Mesodermal cell (in vitro differentiated cells): ENCODE measurements around the gene SF1.

ENCODE experiments used
- H3K27ac ChIP-seq: 2 replicates; pipeline ENCODE4 v1.7.0; 2013; ENCODE audit warnings: mild to moderate bottlenecking, low read depth, low read length, moderate library complexity; ENCODE audit not compliant: severe bottlenecking
- H3K36me3 ChIP-seq: 2 replicates; pipeline ENCODE4 v1.7.1; 2013; ENCODE audit warnings: mild to moderate bottlenecking, low read length, moderate library complexity; ENCODE audit not compliant: control insufficient read depth, insufficient read depth
- H3K4me1 ChIP-seq: one replicate; pipeline ENCODE4 v1.7.1; 2013; ENCODE audit warnings: mild to moderate bottlenecking, low read length; ENCODE audit not compliant: insufficient read depth, control insufficient read depth, poor library complexity, severe bottlenecking
- H3K4me3 ChIP-seq: 2 replicates; pipeline ENCODE4 v1.7.0; 2013; ENCODE audit warnings: low read length, control low read depth, mild to moderate bottlenecking; ENCODE audit not compliant: insufficient read depth, poor library complexity, severe bottlenecking; ENCODE audit errors: extremely low read depth
- H3K9me3 ChIP-seq: 2 replicates; pipeline ENCODE4 v1.7.1; 2013; ENCODE audit warnings: mild to moderate bottlenecking, low read length, moderate library complexity; ENCODE audit not compliant: control insufficient read depth
- WGBS, 2 experiments: methylation state at CpG; one replicate each; pipeline ENCODE4 v1.1.5; 2013; ENCODE audit warnings: missing lambda C conversion rate in 2 of 2; ENCODE audit not compliant: insufficient coverage in 2 of 2; 5-methylcytosine and 5-hydroxymethylcytosine counted together

The SF1 gene

DNA sequence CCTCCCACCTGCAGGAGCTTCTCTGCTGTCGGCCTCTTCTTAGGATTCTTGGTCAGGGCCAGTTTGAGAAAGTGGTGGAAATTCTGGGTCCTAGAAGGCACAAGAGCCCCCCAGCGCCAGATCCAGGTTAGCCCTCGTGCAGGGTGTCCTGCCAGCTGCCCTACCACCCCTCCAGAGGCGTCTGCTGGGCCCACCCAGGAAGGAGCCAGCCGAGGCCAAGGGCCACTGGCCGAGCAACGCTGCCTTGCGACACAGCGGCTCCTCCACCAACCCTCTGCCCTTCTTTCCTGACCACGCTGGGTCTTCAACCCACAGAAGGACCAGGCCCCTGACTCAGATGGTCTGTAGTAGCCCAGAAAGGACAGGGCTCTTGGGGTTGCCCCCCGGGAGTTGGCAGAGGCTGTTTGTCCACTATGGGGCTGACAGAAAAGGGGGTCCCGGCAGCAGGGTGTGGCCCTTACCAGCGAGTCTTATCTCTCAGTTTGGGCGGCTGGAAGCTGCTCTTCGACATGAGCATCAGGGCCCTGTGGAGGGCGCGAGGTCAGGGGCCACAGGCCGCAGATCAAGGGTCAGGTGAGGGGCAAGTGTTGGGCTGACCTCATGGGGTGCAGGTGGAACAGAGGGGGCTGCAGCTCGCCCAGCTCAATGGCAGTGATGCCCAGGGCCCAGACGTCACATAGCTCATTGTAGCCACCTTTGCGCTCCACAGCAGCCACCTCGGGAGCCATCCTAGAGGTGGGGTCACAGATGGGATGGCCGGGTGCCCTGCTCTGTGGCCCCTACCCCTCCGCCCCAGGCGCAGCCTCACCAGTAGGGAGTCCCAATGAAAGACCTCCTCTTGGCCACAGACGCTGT is 22.2 kb upstream of the SF1 start:
- H3K27ac ChIP-seq: no peak overlapping the region
- H3K4me1 ChIP-seq: peaks cover 12% of the 10 kb centered on the region
- no peaks in the 10 kb centered on the region for H3K9me3 ChIP-seq
- H3K4me3 ChIP-seq: no peak overlapping the region
- 93 to 96% methylated on average over 23 to 26 of the region's 26 CpGs for WGBS, 2 experiments
- peaks cover 43% of the 10 kb centered on the region for H3K36me3 ChIP-seq

DNA sequence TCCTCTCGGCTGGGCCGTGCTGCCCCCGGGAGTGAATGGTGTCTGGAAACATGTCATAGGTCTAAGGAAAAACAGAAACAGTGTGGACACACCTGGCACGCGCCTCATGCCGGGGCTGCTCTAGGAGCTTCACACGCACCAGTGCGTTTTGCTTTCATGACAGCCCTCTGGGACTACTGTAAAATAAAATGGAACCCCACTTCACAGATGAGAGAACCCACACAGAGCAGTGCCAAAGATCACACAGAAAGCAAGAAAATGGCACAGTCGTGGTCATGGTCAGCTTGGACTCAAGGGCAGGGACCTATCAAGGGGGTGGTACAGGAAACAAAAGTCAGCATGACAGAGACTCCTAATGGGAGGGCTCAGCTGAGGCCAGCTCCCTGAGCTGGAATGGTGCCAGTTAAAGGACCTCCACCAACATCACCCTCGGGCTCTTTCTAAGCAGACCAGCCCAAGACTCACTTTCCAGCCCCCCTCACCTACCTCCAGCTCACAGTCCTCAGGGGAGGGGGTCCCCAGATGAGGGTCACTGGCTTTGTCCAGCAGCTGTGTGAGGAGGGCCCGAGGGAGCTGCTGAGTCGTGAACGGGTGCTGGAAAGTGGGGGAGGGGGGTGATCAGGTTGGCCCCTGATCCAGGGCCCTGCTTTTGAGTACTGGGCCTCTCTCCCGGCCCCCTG is 21.4 kb upstream of the SF1 start:
- Histone ChIP-seq H3K9me3 (no peaks in the 10 kb centered on the region), H3K4me3 (no peak overlapping the region), H3K36me3 (peaks cover 35% of the 10 kb centered on the region), H3K27ac (no peak overlapping the region), H3K4me1 (peaks cover 12% of the 10 kb centered on the region)
- WGBS, 2 experiments: 94 to 97% methylated on average over 10 to 13 of the region's 14 CpGs

DNA sequence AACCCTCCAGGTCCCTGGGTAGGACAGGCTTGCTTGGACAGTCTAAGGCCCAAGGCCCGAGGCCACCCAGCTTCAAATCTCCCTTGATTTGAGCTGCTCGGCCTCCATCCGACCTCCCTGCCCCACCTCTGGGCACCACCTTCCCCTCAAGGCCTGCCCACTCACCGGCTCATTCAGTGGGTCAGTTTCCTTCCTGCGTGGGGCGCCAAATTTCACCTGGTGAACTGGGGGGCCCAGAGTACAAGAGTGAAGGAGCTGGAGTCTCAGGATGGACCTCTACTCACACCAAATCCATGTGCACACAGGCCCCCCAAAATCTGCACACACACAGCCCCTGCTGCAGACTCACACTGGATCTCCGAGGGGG is 20.9 kb upstream of the SF1 start:
- Histone ChIP-seq H3K36me3 (peaks cover 30% of the 10 kb centered on the region), H3K27ac (no peak overlapping the region), H3K4me3 (no peak overlapping the region), H3K4me1 (peaks cover 12% of the 10 kb centered on the region), H3K9me3 (no peaks in the 10 kb centered on the region)
- WGBS, 2 experiments: 94 to 100% methylated on average over 6 to 7 of the region's 7 CpGs

- peaks cover 3% of the 10 kb centered on the region for H3K4me1 ChIP-seq
- H3K27ac ChIP-seq: no peak overlapping the region
- H3K36me3 ChIP-seq: peaks cover 26% of the 10 kb centered on the region
- WGBS, 2 experiments: 89 to 93% methylated on average over 9 of the region's 19 CpGs
- H3K4me3 ChIP-seq: no peak overlapping the region
- no peaks in the 10 kb centered on the region for H3K9me3 ChIP-seq
Measured at GRCh38 chr11:64796757-64797541, 18.6 kb upstream of the SF1 start.

DNA sequence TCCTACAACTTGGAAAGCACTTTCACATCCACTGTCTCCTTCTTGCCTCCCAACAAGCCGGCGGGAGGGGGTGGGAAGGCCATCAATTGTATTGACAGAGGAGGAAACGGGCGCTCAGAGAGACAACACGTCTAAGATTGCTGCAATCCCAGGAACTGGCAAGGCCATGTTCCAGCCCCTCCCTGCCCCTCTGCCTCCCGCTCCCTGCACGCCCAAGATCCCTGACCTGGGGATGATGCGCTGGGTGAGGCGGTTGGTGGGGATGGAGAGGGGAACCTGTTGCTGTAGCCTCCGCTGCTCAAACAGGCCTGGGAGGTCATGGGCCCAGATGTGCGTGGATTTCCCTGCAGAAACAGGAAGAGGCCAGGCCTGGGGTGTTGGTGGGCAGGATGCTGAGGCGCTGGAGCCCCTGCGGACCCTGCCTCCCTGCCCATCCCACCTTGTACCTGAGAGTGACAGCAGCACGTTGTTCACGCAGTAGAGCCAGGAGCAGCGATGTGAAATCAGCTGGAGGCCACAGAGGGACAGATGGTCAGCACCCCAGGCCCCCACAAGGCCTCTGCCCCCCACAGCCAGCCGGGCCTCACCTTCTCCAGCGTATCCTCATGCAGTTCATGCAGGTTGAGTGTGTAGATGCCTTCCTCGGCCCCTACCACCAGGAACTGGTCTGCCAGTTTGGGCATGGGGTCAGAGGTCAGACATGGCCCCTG is 17.9 kb upstream of the SF1 start:
- no peaks in the 10 kb centered on the region for H3K9me3 ChIP-seq
- H3K36me3 ChIP-seq: peaks cover 28% of the 10 kb centered on the region
- WGBS, 2 experiments: 96 to 100% methylated on average over 14 to 17 of the region's 19 CpGs
- H3K4me1 ChIP-seq: no peaks in the 10 kb centered on the region
- no peak overlapping the region for H3K27ac ChIP-seq
- H3K4me3 ChIP-seq: no peak overlapping the region

DNA sequence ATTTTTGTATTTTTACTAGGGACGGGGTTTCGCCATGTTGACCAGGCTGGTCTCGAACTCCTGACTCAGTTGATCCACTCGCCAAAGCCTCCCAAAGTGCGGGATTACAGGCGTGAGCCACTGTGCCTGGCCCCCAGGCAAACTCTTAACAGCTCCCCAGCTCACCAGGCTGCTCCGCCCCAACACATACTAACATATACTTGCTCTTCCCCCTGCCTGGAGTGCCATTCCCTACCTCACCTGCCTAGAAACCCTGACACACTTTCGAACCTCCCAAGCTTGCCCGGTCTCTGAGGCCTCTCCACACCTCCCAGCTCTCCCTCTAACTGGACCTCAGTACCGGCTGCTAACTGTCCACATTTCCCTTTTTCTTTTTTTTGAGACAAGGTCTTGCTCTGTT is 16.2 kb upstream of the SF1 start:
- Histone ChIP-seq H3K4me1 (no peaks in the 10 kb centered on the region), H3K36me3 (peaks cover 22% of the 10 kb centered on the region), H3K9me3 (no peaks in the 10 kb centered on the region), H3K4me3 (no peak overlapping the region), H3K27ac (no peak overlapping the region)
- WGBS, 2 experiments: 91 to 95% methylated on average over 10 of the region's 10 CpGs

DNA sequence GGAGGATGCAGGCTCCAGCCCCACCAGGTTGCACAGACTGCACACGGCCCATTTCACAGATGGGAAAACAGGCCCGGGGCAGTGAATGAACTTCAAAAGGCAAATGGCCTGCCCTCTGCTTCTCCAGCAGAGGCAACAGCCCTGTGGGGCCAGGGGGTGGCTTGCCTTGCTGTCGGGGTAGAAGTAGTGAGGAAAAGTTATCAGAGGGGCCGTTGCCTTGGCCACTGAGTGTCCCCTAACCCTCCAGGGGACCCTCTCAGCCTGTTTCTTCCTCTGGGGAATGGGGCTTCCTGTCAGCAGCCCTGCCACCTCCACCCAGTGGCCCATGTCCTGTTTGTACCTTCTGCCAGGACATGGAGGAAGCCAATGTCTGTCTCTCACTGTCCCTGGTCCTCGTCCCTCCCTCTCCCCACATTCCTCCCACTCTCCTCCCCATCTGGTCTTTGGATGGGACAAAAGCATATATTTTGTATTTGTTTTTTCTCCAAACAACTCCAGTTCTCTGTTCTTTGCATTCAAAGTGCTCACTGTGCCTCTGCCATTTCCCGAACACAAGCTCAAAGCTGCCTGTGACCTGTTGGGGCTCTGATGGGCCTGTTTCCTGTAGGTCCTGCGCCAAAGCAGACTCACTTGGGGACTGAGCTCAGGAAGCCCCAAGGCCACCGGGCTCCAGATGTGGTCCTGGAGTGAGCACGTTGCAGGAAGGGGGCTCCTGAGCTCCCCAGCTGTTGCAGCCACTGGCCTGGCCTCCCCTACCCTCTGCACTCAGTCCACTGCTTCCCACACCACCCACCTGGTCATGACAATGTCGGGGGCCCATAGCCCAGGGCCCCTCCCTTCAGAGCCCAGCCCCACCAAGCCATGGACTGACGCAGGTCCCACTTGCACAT is 15.2 kb upstream of the SF1 start:
- Histone ChIP-seq H3K4me1 (no peaks in the 10 kb centered on the region), H3K27ac (no peak overlapping the region), H3K4me3 (no peak overlapping the region), H3K36me3 (peaks cover 19% of the 10 kb centered on the region), H3K9me3 (no peaks in the 10 kb centered on the region)
- 87 to 94% methylated on average over 6 to 9 of the region's 11 CpGs for WGBS, 2 experiments

GRCh38 chr11:64792482-64792881 is 14.1 kb upstream of the SF1 start:
- H3K4me3 ChIP-seq: no peak overlapping the region
- no peak overlapping the region for H3K27ac ChIP-seq
- no peaks in the 10 kb centered on the region for H3K9me3 ChIP-seq
- 93 to 100% methylated on average over 2 of the region's 4 CpGs for WGBS, 2 experiments
- peaks cover 2% of the 10 kb centered on the region for H3K4me1 ChIP-seq
- peaks cover 17% of the 10 kb centered on the region for H3K36me3 ChIP-seq

GRCh38 chr11:64791781-64792291 is 13.5 kb upstream of the SF1 start:
- no peak overlapping the region for H3K27ac ChIP-seq
- WGBS, 2 experiments: 95 to 96% methylated on average over 11 to 13 of the region's 14 CpGs
- H3K4me3 ChIP-seq: no peak overlapping the region
- peaks cover 11% of the 10 kb centered on the region for H3K36me3 ChIP-seq
- H3K9me3 ChIP-seq: no peaks in the 10 kb centered on the region
- H3K4me1 ChIP-seq: peaks cover 2% of the 10 kb centered on the region
